Heart left ventricle (tissue), 16 donors: ENCODE measurements around the gene ERBB3. TPM values are rescaled to one million over a fixed set of nuclear protein-coding genes. Genes with fewer than 3 reads are reported as not detected.

Experiments used
- ATAC-seq, 4 donors: fragments of 200-7000 bp; cut with Tn5 transposase; one replicate each; pipeline ENCODE4 v1.9.1; 2020 to 2022; ENCODE audit warnings: moderate library complexity in 4 of 4, mild to moderate bottlenecking in 3 of 4, moderate number of reproducible peaks in 1 of 4
- DNase-seq, 5 donors: peaks; one replicate each; pipeline ENCODE4 v3.0.0-alpha.2; 2020
- H3K27ac ChIP-seq, 12 donors: fragments of 200-600 bp; sonication (generic) in 4 of 12; one replicate each; pipeline versions ENCODE4 v1.5.0 to v1.8.0; 2016 to 2022; ENCODE audit warnings: mild to moderate bottlenecking in 2 of 12
- H3K27me3 ChIP-seq, 9 donors: fragments of 200-600 bp; sonication (generic) in 2 of 9; one replicate each; pipeline versions ENCODE4 v1.5.1 to v1.8.0; 2016 to 2022; ENCODE audit warnings: mild to moderate bottlenecking in 3 of 9
- H3K36me3 ChIP-seq, 9 donors: fragments of 200-600 bp; sonication (generic) in 2 of 9; one replicate each; pipeline versions ENCODE4 v1.5.0 to v1.8.0; 2018 to 2022; ENCODE audit warnings: mild to moderate bottlenecking in 2 of 9
- H3K4me1 ChIP-seq, 12 donors: fragments of 200-600 bp; sonication (generic) in 4 of 12; one replicate each; pipeline versions ENCODE4 v1.5.0 to v1.8.0; 2016 to 2022; ENCODE audit warnings: mild to moderate bottlenecking in 3 of 12
- H3K4me3 ChIP-seq, 12 donors: fragments of 200-600 bp; sonication (generic) in 4 of 12; one replicate each; pipeline versions ENCODE4 v1.5.0 to v1.8.0; 2017 to 2022; ENCODE audit warnings: mild to moderate bottlenecking in 9 of 12, moderate library complexity in 4 of 12
- H3K9me3 ChIP-seq, 12 donors: fragments of 200-600 bp; sonication (generic) in 4 of 12; one replicate each; pipeline versions ENCODE4 v1.5.0 to v1.8.0; 2016 to 2022; ENCODE audit warnings: mild to moderate bottlenecking in 1 of 12
- CTCF ChIP-seq, 12 donors: fragments of 200-600 bp; sonication (generic) in 4 of 12; IDR thresholded peaks; one replicate each; pipeline versions ENCODE4 v1.5.0 to v1.8.0; 2018 to 2022; ENCODE audit warnings: antibody characterized with exemption in 12 of 12, mild to moderate bottlenecking in 5 of 12
- POLR2A ChIP-seq, 2 donors: fragments of 450-650 bp; IDR thresholded peaks; one replicate each; pipeline ENCODE4 v1.6.1; 2017; ENCODE audit warnings: antibody characterized with exemption in 2 of 2, mild to moderate bottlenecking in 2 of 2, moderate library complexity in 2 of 2
- WGBS, 4 donors: extraction: QIAGEN DNeasy Blood & Tissue Kit in 2 of 4; methylation state at CpG; one replicate each; pipeline versions ENCODE4 v1.1.5 to v1.1.7; 2013 to 2018; 5-methylcytosine and 5-hydroxymethylcytosine counted together
- intact Hi-C, 10 donors: fragments of 100-400 bp; cut with DNase I; formaldehyde crosslinking; loops; one replicate each; pipeline versions ENCODE4 v1.11.1 to v1.14.2; 2022
- polyA plus RNA-seq, 2 donors: library from polyadenylated mRNA; stranded (reverse); fragments of 200-250 nt; gene quantifications; one replicate each; pipeline ENCODE4 v1.2.3, GENCODE V29; 2013
- total RNA-seq, 9 donors: library from RNA; depleted of rRNA in 2 of 9; stranded (reverse); fragments of >200 nt in 2 of 9; fragmentation: NEBNext Ultra II Directional in 3 of 9; extraction: Animal tissue kit (Norgen Biotek cat#: 25700) in 3 of 9; gene quantifications; one replicate each; pipeline versions ENCODE4 v1.1.0 to v1.2.4, GENCODE V29; 2016 to 2023
- donor health status: ischemic (EF 13 %, LVEDD 7.1; RV severe dilation, severe dysfunction).
- donor health status: healthy with polysubstance abuse.
- donor health status: DM: no; HTN: yes; CAD: no.
- donor health status: DM: no; HTN: no; CAD: no.
- donor health status: ischemic (EF 25% LVEDD 6.9; RV normal size, moderate dysfunction).
- donor health status: ischemic (EF 25% LVEDD 5.7; RV mildly dilated, moderate dysfunction).
- donor health status: healthy.
- donor health status: DM: yes; HTN: yes; CAD: no.
- donor health status: ischemic (EF 35%, LVEDD 5.7; RV mildly dilated, moderate dysfunction).
- donor health status: nonischemic (EF 11% LVEDD 7.7; RV severe dilation, severe dysfunction).
- donor health status: DM: yes; HTN: yes; CAD: no.
- donor health status: PGD.
- donor health status: ischemic (EF 29% LVEDD 5.4; RV normal size, mild dysfunction).
- donor health status: nonischemic (EF 23%, LVEDD 6.1; RV moderate dilation, normal function).

Gene ERBB3
- total and polyA plus RNA-seq, 11 donors: 0.90 to 4.5 (median 2.2) TPM

GRCh38 chr12:56086608-56087007, 6.6 kb downstream of the ERBB3 start:
- 74 to 89% (median 78%) methylated on average over 6 of the region's 6 CpGs for WGBS, 4 donors
- no peak for ATAC-seq
- peak overlapping the region in 3 of 12 donors; percentile 57 to 72 (median 69) for H3K27ac ChIP-seq

DNA sequence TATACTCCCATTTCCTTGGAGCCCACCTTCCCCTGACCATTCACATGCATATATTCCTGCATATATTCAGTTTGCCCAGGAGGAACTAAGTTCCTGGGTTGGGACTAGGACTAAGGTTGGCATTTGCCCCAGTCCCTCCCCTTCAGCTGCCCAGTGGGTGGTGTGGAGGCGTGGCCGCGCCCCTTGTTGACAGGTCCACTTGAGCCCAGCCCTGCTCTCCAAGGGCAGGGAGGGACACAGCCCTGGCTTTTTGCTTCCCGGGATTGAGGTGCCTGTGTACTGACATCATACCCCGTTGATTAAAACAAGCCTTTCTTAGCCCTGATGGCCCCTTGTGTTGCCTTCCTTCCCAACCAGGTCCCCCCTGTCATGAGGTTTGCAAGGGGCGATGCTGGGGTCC, 7.3 kb downstream of the ERBB3 start:
- WGBS, 4 donors: 26 to 54% (median 49%) methylated on average over 6 of the region's 6 CpGs

More at GRCh38 chr12:56086608-56087007, 6.6 kb downstream of the ERBB3 start:
- Histone ChIP-seq H3K36me3 (no peaks in the 10 kb centered on the region), H3K4me1 (peaks cover 0 to 13% (median 1%) of the 10 kb centered on the region in 12 donors), H3K27me3 (no peaks in the 10 kb centered on the region), H3K9me3 (no peaks in the 10 kb centered on the region), H3K4me3 (no peak overlapping the region)
- DNase-seq: no peak
- TF ChIP-seq POLR2A (IDR thresholded peaks at IDR 0.05) (no peak), CTCF (IDR thresholded peaks at IDR 0.05) (no peak)
- intact Hi-C loops: no loop called here

GRCh38 chr12:56097738-56098137, 17.8 kb downstream of the ERBB3 start:
- intact Hi-C loops: loop anchor here in 1 of 10 donors (5.0 kb wide), 1 partner anchor 50 kb away; no protein-coding TSS in a partner anchor
- H3K4me3 ChIP-seq: no peak overlapping the region
- ATAC-seq (no peak), DNase-seq (no peak)
- no peak overlapping the region for H3K27ac ChIP-seq
- TF ChIP-seq POLR2A (IDR thresholded peaks at IDR 0.05) (no peak), CTCF (IDR thresholded peaks at IDR 0.05) (no peak)
- H3K27me3 ChIP-seq: peaks cover 0 to 5% (median 0%) of the 10 kb centered on the region in 9 donors
- WGBS, 4 donors: 84 to 93% (median 91%) methylated on average over 6 of the region's 6 CpGs
- no peaks in the 10 kb centered on the region for H3K36me3 ChIP-seq
- no peaks in the 10 kb centered on the region for H3K9me3 ChIP-seq
- peaks cover 0 to 8% (median 0%) of the 10 kb centered on the region in 12 donors for H3K4me1 ChIP-seq

More for the DNA sequence above, 7.3 kb downstream of the ERBB3 start:
- Histone ChIP-seq H3K27ac (peak overlapping the region in 9 of 12 donors; percentile 41 to 72 (median 57)), H3K27me3 (no peaks in the 10 kb centered on the region), H3K4me1 (peaks cover 0 to 13% (median 1%) of the 10 kb centered on the region in 12 donors), H3K36me3 (no peaks in the 10 kb centered on the region), H3K9me3 (no peaks in the 10 kb centered on the region), H3K4me3 (no peak overlapping the region)
- peak; percentile 82 to 93 (median 83) for DNase-seq
- no peak for TF ChIP-seq CTCF (IDR thresholded peaks at IDR 0.05)
- intact Hi-C loops: no loop called here
- ATAC-seq: peak; percentile 93 to 97 (median 96)

DNA sequence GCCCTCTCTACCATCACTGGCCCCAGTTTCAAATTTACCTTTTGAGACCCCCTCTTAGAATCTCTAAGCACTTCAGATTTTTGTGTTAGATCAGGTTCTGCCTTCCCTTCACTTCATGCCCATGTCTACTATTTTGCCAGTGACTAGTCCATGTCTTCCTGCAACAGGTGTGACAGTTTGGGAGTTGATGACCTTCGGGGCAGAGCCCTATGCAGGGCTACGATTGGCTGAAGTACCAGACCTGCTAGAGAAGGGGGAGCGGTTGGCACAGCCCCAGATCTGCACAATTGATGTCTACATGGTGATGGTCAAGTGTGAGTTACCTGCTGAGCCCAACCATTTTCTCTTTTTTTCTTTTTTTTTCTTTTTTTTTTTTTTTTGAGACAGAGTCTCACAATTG, 18.6 kb downstream of the ERBB3 start:
- no peak for TF ChIP-seq CTCF (IDR thresholded peaks at IDR 0.05)
- TF ChIP-seq POLR2A (IDR thresholded peaks at IDR 0.05): no peak

More for the DNA sequence above, 18.6 kb downstream of the ERBB3 start:
- WGBS, 4 donors: 80 to 90% (median 87%) methylated on average over 3 of the region's 3 CpGs
- H3K4me1 ChIP-seq: peaks cover 0 to 15% (median 5%) of the 10 kb centered on the region in 12 donors
- no peak overlapping the region for H3K27ac ChIP-seq
- H3K27me3 ChIP-seq: peaks cover 0 to 5% (median 0%) of the 10 kb centered on the region in 9 donors
- H3K9me3 ChIP-seq: no peaks in the 10 kb centered on the region
- DNase-seq: no peak
- intact Hi-C loops: loop anchor here in 1 of 10 donors (5.0 kb wide), 1 partner anchor 51 kb away; no protein-coding TSS in a partner anchor
- no peaks in the 10 kb centered on the region for H3K36me3 ChIP-seq
- no peak for ATAC-seq
- H3K4me3 ChIP-seq: no peak overlapping the region
